HG02852 (cell line): Measurements from ENCODE around the gene ANKRD44.

Experiments used
- ATAC-seq: cut with Tn5 transposase; IDR thresholded peaks from one replicate; pipeline ENCODE4 v1.9.1; 2021; ENCODE audit warnings: mild to moderate bottlenecking, moderate library complexity; ENCODE audit not compliant: unreplicated experiment

The ANKRD44 gene

DNA sequence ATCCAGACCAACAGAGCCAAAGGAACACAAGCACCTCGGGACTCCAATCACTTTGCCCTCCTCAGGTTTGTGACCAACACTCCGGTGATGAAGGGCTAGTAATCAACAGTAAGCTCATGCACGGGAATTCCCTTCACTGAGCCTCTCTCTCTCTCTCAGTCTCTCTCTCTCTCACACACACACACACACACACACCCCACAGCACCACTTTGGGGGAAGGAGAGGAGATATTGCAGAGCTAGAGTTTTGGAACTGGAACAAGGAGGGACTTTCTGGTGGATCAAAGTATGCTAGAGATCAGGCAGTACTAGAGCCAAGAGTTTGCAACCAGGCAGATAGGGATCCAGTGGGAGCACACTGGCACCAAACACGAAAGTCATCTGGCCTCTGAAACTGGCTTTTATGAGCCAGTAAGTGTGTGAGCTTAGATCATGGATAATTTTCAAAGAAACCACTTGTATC, 98.7 kb downstream of the ANKRD44 start:
- ATAC-seq: no peak

DNA sequence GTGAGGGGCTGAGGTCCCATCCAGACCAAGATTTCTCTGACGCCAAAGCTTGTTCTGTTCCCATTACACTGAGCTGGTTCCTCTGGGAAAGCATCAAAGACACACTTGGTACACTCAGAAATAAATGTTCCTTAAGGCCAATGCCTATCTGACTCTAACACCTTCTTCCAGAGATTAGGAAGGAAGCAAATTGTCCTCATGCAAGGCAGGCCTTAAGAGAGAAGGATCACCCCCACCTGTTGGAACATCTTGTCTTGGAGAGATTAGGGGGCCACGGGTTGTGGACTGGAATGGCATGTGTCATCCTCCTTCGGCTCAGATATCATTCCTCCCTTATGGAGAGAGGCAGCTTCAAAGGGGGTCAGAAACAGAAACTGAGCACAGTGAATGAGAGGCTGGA, 100.2 kb downstream of the ANKRD44 start:
- no peak for ATAC-seq

DNA sequence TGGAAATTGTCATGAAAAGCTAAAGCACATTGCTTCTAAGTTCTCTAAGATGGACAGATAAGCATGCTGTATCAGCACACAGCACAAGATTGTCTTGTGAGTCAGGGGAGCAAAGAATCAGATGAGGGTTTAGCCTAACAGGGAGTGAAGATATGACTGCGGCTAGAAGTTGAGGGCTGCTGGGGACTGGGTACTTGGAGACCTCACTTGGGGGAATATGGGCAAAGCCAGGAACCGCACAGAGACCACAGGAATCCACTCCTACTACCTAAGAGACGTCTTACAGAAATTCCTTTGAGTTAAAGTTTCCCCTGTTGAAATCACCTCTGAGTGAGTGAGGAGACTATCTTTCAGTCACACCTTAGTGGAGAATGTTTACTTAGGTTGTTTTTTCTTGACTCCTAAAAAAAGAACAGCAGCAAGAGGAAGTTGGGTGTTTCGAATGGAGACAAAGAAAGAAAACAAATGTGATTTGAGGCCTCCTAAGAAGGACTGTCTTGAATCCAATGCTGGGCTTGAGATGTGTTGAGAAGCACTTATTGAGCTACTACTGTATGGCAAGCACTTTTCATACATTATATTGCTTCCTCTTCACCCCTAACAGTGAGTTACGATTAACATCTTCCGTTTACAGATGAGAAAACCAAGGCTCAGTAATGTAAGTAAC, 100.7 kb downstream of the ANKRD44 start:
- ATAC-seq: peak; percentile 40

DNA sequence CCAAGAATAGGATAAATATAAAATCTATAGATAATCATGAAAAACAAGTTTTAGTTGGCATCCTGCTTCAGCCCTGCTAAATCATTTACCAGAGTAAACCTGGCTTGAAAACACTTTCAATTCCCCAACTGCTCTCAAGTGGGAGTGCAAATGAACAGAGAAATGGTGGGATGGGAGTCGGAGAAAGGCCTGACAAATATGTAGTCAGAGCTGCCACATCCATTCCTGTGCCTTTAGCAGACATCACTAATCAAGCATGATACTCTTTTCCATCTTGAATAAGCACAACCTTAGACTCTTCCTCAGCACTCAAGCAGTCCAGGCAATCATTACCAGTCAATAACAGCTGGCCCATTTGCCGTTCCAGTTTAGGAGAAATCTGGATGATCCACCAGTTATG, 101.3 kb downstream of the ANKRD44 start:
- no peak for ATAC-seq

DNA sequence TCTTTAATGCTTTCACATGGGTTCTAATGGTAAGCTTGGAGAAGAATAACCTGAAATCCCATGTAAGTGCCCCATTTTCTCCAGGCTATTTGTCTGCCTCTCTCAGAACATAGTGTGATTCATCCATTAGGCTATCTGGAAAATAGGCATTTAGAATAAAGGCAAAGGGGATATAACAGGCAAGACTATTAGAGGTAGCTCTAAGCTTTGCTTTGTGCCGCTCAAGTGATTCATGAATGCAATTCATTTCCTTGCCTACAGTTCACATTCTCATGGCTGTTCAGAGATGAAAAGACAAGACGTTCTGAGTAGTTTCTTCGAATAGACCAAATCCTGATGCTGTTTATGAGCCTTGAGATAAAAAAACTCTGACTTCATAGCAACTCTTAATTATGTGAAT, 101.7 kb downstream of the ANKRD44 start:
- no peak for ATAC-seq

DNA sequence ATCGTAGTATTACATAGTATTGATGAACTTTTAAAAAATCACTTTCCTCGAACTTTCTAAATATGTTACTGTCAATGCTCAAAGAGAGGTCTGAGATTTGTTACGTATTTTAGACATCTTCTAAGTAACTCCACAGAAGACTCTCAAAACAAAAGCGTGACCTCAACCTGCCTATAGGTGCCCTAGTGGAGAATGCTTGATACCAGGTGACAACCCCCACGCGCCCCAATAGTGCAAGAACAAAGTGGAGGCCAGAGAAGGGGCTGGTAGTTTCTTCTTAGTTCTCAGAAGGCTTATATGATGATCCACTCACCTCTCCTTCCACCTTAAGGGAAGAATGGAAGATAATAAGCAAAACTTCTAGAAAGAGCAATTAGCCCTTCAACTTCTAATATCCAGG, 102.6 kb downstream of the ANKRD44 start:
- ATAC-seq: no peak

DNA sequence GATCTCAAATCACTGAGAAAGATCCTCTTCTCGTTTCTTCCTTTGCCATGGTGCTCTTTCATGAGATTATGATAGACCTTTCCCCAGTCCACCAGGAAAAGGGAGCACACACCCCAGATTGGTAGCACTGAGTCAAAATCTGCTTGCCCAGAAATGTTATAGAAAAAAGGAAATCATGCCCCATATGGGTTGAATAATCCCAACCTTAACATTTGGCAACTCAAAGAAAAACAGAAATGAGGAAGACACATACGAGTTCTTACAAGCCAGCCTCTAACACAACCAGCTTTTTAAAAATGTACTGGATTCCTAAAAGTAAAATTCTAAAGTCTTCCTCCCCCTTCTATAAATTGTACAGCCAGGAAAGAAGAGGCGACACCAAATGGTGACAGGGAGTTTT, 103.0 kb downstream of the ANKRD44 start:
- no peak for ATAC-seq

DNA sequence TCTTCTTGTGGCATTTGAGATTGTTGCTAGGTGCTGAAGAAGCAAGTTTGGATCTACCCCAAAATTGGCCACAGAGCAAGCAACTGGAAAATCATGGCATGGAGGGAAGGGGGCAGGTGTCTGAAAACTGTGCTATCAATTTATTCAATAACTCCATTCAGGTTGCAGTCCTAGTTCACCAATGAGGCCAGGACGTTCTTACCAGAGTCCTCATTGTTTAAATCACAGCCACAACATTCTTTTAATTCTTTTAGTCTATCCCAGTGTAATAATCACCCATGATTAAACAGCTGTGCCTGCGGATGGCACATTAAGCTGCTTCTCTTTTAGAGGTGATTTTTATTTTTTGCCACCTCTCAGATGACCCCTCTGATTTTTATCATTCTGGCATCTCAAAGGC, 103.5 kb downstream of the ANKRD44 start:
- no peak for ATAC-seq

DNA sequence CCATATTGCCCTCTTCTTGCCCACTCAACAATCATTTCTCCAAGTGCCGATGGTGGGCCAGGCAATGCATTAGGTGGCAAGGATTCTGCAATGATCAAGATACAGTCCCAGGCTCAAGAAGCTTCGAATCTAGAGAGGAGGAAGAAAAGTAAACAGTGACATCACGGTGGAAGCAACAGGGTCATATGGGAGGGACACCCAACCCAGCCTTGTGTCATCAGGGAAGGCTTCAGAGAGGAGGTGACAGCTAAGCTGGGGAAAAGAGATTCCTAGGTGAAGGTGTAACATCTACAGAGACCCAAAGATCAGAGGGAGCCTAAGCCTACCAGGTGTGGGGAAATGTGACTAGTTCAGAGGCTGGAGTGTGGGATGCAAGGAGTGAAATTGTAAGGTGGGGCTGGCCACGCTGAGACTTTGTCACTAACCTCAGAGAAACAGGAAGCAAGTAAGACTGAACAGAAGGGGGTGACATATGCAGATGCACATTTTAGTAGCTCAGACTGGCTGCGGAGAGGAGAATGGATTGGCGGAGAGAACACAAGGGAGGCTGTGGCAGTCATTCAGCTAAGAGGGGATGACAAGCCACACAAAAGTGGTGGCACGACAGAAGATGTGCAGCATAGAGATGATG, 104.9 kb downstream of the ANKRD44 start:
- peak; percentile 72 for ATAC-seq

DNA sequence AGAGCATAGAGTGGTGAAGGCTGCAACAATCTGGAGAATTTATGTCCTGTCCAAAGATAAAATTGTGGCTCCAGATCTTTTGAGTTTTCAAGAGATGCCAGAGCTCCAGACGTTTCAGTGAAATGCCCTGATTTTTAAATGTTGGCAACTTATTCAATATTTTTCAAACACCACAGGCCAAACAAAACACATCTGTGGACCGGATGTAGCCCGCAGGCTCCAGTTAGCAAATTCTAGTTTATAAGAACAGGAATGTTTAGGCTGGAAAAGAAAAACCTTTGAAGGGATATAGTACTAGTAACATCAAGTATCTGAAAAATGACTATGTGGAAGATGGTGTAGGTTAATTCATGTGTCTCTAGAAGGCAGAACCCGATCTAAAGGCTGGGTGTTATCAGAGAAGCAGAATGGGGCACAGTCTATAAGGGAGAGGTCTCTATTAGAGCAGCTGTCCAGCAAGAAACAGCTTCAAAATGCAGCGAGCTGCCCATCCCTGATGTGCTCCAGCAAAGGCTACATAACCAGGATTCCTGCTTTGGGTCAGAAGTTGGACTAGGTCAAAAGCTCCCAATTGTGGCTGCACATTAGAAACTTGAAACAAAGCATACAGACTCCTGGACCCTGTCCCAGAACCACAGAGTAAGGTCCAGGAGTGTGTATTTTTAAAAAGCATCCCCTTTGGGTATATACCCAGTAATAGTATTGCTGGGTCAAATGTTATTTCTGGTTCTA, 105.9 kb downstream of the ANKRD44 start:
- no peak for ATAC-seq

DNA sequence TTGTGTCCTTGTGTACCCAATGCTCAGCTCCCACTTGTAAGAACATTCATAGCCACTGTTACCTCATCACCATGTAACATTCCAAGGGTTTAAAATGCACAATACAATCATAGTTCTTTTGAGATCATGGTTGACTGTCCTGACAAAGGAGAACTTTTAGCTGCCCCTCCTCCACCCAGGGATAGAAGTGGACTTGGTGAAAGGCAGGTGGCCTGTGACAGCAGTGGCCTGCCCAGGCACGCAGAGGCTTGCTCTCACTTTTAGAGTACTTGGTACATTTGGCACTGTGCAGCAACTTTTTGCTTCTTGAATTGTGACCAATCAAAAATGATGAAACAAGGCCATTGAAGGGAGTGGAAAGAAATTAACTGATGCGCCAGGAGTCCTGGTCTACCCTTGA, 108.7 kb downstream of the ANKRD44 start:
- ATAC-seq: no peak

DNA sequence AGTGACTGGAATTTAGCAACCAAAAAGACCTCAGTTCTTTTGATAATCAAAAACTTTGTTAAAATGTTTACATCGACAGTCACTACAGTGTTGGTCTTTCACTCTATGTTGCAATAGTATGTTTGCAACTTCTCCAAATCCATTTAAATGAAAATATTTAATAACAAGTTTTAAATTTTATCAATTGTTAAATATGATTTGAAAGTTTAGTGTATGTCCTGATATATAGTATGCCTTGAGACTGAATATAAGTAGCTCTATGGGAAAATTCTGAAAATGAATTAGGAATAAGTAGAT, 109.9 kb downstream of the ANKRD44 start:
- ATAC-seq: no peak

DNA sequence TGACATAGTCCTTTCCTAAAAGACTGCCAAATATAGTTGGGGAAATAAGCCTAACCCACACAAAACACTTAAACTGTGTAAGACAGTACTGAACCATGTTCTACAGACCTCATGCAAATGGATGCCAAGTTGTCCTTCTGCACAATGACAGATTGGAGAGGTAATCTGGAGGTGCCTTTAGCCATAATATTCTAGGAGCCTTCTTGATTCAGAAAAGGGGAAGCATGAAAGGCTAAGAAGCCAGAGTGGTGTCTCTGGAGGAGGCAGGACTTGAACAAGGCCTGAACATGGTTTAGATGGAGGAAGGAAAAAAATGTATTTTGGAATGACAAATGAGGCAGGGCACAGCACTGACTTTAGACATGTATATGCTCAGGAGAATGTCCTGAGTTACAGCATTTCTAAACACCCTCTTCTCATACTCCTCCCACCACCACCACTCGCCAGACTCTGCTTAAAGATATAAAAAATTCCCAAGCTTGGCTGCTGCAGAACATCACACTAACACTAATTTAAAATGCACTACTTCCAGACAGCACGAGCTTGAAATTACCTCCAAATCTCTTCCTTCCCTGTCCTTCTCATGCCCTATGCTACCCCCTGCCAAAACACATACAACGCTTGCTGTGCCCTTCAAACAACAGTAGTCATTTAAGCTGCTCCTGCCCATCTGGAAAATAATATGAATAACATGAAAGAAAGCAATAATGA, 110.4 kb downstream of the ANKRD44 start:
- no peak for ATAC-seq

DNA sequence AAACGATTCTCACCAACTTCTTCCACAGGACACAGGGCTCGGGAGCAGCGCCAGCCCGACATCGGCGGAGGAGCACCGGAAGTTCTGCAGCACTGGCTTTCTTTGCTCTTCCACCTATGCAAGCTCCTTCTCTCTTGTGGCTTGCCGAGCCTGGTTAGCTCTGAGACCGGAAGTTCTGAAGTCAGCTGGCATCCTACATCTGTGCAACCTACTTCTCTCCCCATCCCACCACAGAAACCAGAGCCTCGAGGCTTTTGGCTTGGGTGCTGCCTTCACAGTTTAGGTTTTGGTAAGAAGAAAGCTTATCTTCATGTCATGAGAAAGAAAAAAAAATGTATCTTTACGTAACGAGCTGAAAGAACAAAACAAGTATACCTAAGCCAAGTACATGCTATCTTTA, 111.7 kb downstream of the ANKRD44 start:
- ATAC-seq: peak; percentile 98

DNA sequence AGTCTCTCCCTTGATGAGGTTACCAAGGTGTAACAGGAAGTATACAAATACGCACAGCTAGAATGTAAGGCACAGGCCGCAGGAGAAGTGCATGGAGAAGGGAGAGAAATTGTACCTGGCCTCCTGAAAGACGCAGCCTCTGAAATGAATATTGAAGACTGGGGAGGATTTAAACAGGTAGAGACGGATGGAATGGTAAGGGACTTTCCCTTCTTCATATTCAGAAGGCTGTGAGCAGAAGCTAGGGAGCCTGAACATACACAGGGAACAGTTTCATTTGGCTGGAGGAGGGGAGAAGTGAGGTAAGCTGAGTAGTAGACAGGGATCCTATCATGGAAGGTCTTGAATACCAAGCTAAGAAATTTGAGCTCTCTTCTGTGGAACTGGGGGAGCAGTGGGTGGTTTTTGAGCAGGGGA, 112.7 kb downstream of the ANKRD44 start:
- no peak for ATAC-seq

DNA sequence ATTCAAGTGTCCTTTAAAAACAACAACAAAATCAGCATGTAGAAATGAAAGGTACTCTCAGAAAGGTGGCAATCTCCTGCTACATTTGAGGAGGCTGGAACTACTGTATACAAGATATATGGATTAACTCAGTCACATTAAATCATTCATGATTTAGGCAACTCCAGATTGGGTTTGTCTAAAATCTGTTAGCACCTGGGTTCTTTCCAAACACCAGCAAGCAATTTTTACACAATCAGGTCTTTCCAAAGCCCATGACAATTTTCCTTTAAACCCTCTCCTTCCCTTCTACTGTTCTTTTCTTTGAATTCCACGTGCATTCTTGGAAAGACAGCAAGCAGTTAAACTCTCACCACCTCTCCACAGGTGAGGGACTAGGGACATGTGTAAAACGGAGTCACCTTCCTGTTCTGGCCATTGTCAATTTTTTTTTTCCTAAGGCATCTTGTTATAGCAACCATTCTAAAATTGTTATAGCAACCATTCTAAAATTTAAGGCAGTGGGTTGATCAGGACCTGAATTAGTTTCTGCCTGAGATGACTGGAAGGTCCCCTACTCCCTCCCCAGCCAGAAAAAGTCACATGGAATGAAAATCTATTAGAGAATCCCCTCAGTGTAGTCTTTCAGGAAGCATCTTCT, 113.9 kb downstream of the ANKRD44 start:
- ATAC-seq: no peak

DNA sequence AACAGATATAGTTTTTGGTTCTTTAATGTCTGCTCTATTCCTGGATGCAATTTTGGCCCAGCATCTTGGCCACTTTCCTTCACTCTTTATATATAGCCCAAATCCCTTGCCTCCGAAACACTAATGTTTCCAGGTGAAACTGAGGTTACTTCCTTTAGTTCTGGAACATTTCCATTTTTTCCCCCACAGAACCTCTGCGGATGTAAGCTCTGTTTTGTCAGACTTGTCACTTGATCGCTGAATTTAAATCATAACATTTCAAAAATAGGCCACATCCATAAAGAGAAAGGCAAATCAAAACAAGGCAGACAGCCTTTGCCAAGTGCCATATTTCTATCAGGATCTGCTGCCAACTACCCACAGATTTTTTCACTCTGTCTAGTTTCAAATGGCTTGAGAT, 115.1 kb downstream of the ANKRD44 start:
- ATAC-seq: no peak

DNA sequence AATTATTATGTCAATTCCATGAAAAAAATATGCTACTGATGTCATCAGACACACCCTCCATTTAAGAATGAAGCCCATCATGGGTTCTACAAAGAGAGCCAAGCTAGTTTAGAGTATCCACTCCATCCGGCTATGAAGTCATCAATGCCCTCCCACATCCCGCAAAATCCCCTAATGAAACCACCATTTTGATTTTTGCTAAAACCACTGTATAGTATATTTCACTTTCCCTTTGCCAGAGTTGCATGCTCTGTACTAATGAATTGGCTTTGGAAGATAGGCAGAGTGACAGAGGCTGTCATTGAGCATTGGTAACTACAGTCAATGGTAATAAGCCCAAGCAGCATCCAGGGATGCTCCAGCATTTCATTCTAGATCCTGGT, 118.6 kb downstream of the ANKRD44 start:
- ATAC-seq: peak; percentile 75

DNA sequence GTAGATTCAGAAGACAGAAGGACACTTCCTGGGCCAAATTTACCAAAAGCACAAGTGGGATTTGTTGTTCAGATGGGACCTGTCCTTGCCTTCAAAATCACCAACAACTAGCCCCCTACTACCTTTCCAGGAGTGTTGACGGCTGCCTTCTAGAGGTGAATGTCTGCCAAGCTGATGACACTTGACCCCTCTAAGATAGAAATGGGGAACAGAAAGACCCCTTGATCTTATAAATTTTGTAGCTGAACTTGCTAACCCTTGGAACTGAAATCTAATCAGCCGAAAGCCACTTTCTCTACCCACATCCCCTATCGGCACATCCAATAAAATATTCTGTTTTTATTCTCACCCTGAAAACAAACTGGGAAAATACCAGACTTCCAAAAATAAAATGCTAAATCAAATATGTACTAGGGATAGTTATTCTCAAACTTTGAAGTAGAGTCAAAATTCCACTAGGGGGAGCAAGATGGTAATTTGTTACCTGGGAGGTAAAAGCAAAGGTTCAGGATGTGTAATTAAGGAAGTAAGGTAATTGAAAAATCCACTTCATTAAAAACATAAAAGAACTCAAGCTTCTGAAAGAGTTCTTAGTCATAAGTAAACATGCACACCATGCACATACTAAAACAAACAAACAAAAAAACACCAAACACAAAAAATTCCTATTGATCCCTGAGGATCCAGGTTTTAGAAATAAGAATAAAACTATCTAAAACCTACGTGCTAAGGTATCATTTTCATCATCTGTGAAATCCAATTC, 119.2 kb downstream of the ANKRD44 start:
- peak; percentile 61 for ATAC-seq

DNA sequence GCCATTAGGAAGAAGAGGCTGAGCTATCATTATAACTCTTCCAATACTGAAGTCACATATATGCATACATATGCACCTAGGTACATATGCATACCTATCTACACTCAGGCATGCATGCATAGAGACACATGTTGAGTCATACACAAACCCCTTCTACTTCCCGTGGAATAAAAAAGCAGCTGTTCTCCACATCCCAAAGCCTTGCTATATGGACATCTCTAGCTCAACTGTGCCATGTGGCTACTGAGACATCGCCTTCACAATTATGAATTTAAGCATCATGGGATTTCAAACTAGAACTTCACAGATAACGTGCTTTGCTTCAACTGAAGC, 120.5 kb downstream of the ANKRD44 start:
- ATAC-seq: no peak
